PC-9 (cell line): ENCODE data around the gene ZC3H8. TPM values are rescaled to one million over a fixed set of nuclear protein-coding genes. Genes with fewer than 3 reads are reported as not detected.

Experiments
- BruUV-seq: library from RNA; stranded (reverse); fragments of 400-500 nt; replicated peaks from 2 replicates; lab custom pipeline; 2021; lab: Mats Ljungman, UMichigan
- CTCF ChIA-PET: fragments of 300-600 bp; sonication (Branson Sonifier 250); formaldehyde crosslinking; loops from one replicate; lab custom pipeline; 2022; ENCODE audit warnings: antibody characterized with exemption; lab: Charles Lee
- POLR2A ChIA-PET: fragments of 300-600 bp; sonication (Branson Sonifier 250); formaldehyde crosslinking; loops from one replicate; lab custom pipeline; 2022; ENCODE audit warnings: antibody characterized with exemption; ENCODE audit not compliant: unreplicated experiment; lab: Charles Lee
- DNase-seq, 2 experiments: peaks; one replicate each; pipeline versions ENCODE4 v3.0.0 to v3.0.0-alpha.2; 2015 to 2022; ENCODE audit warnings: mixed read lengths in 1 of 2
- H2AFZ ChIP-seq: fragments of 200-600 bp; sonication (generic); 2 replicates; pipeline ENCODE4 v1.8.1; 2017; ENCODE audit warnings: antibody characterized with exemption
- H3F3A ChIP-seq: fragments of 200-600 bp; sonication (generic); 2 replicates; pipeline ENCODE4 v1.8.1; 2017; ENCODE audit warnings: antibody characterized with exemption, mild to moderate bottlenecking, low read depth; ENCODE audit not compliant: insufficient read depth
- H3K27ac ChIP-seq: fragments of 200-600 bp; sonication (generic); 2 replicates; pipeline ENCODE4 v1.6.1; 2016; ENCODE audit warnings: mixed run types
- H3K27me3 ChIP-seq: fragments of 200-600 bp; sonication (generic); 2 replicates; pipeline ENCODE4 v1.6.1; 2016; ENCODE audit warnings: low read depth, mixed run types; ENCODE audit not compliant: insufficient read depth
- H3K36me3 ChIP-seq: fragments of 200-600 bp; sonication (generic); 2 replicates; pipeline ENCODE4 v1.6.1; 2016; ENCODE audit warnings: low read depth, mixed run types
- H3K4me1 ChIP-seq: fragments of 200-600 bp; sonication (generic); replicated peaks from 2 replicates; pipeline ENCODE4 v1.6.1; 2016; ENCODE audit warnings: mixed run types; ENCODE audit not compliant: insufficient read depth
- H3K4me2 ChIP-seq: fragments of 200-600 bp; sonication (generic); 2 replicates; pipeline ENCODE4 v1.6.1; 2017; ENCODE audit warnings: mixed run types
- H3K4me3 ChIP-seq: fragments of 200-600 bp; sonication (generic); 2 replicates; pipeline ENCODE4 v1.6.1; 2016; ENCODE audit warnings: mixed run types
- H3K79me2 ChIP-seq: fragments of 200-600 bp; sonication (generic); 2 replicates; pipeline ENCODE4 v1.6.1; 2017; ENCODE audit warnings: low read depth, mixed run types
- H3K9me2 ChIP-seq: fragments of 200-600 bp; sonication (generic); 2 replicates; pipeline ENCODE4 v1.8.1; 2017; ENCODE audit warnings: mild to moderate bottlenecking; ENCODE audit not compliant: insufficient read depth
- H3K9me3 ChIP-seq: fragments of 200-600 bp; sonication (generic); 2 replicates; pipeline ENCODE4 v1.8.1; 2016; ENCODE audit warnings: low read depth; ENCODE audit not compliant: insufficient read depth
- H4K20me1 ChIP-seq: fragments of 200-600 bp; sonication (generic); 2 replicates; pipeline ENCODE4 v1.8.1; 2017; ENCODE audit not compliant: insufficient read depth
- EZH2 ChIP-seq: fragments of 200-600 bp; sonication (generic); IDR thresholded peaks from 2 replicates; pipeline ENCODE4 v1.8.0; 2017; ENCODE audit warnings: antibody characterized with exemption, low read depth
- intact Hi-C: fragments of 100-400 bp; cut with micrococcal nuclease; formaldehyde crosslinking; loops from one replicate; pipeline ENCODE4 v1.10.0; 2022; ENCODE audit not compliant: unreplicated experiment
- total RNA-seq: library from RNA; stranded (reverse); gene quantifications from 2 replicates; pipeline ENCODE4 v1.2.3, GENCODE V29; 2021
- TF ChIP-seq, protein P1 (sequence below): fragments of 200-600 bp; sonication (generic); conservative IDR thresholded peaks from 2 replicates; pipeline ENCODE4 v1.6.1; 2017; ENCODE audit warnings: mixed run types, antibody characterized with exemption, mild to moderate bottlenecking, moderate library complexity

ZC3H8 gene
- total RNA-seq, 1 experiment from 2014 or later = 8.6 TPM

DNA sequence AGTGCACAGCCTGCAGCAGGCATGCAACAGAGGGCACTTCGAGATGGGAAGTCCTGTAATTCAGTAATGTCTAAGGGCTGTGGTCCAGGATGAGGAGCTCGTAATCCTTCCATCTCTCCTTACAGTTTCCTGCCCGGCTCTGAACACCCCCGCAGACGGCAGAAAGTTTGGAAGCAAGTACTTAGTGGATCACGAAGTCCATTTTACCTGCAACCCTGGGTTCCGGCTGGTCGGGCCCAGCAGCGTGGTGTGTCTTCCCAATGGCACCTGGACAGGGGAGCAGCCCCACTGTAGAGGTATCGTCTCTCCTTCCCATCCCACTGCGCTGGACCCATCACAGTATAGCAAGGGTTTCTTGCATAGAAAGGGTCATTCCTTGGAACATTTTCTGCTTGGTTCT lies 90.0 kb downstream of the ZC3H8 start:
- H3K4me3 ChIP-seq = no peak overlapping the region
- TF ChIP-seq, protein P1, sequence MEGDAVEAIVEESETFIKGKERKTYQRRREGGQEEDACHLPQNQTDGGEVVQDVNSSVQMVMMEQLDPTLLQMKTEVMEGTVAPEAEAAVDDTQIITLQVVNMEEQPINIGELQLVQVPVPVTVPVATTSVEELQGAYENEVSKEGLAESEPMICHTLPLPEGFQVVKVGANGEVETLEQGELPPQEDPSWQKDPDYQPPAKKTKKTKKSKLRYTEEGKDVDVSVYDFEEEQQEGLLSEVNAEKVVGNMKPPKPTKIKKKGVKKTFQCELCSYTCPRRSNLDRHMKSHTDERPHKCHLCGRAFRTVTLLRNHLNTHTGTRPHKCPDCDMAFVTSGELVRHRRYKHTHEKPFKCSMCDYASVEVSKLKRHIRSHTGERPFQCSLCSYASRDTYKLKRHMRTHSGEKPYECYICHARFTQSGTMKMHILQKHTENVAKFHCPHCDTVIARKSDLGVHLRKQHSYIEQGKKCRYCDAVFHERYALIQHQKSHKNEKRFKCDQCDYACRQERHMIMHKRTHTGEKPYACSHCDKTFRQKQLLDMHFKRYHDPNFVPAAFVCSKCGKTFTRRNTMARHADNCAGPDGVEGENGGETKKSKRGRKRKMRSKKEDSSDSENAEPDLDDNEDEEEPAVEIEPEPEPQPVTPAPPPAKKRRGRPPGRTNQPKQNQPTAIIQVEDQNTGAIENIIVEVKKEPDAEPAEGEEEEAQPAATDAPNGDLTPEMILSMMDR = no peak
- no peak for TF ChIP-seq EZH2
- H3K9me3 ChIP-seq = no peaks in the 10 kb centered on the region
- BruUV-seq = no TSS peak
- no peaks in the 10 kb centered on the region for H4K20me1 ChIP-seq
- no peaks in the 10 kb centered on the region for H3K36me3 ChIP-seq
- H3K4me1 ChIP-seq = no peaks in the 10 kb centered on the region
- intact Hi-C loops = no loop called here
- H2AFZ ChIP-seq = no peak overlapping the region
- H3K79me2 ChIP-seq = no peaks in the 10 kb centered on the region
- DNase-seq = no peak
- POLR2A ChIA-PET = no interaction called here
- no peaks in the 10 kb centered on the region for H3K9me2 ChIP-seq
- no peak overlapping the region for H3K4me2 ChIP-seq
- no peaks in the 10 kb centered on the region for H3F3A ChIP-seq
- H3K27ac ChIP-seq = no peak overlapping the region
- H3K27me3 ChIP-seq = no peaks in the 10 kb centered on the region
- CTCF ChIA-PET = no interaction called here

DNA sequence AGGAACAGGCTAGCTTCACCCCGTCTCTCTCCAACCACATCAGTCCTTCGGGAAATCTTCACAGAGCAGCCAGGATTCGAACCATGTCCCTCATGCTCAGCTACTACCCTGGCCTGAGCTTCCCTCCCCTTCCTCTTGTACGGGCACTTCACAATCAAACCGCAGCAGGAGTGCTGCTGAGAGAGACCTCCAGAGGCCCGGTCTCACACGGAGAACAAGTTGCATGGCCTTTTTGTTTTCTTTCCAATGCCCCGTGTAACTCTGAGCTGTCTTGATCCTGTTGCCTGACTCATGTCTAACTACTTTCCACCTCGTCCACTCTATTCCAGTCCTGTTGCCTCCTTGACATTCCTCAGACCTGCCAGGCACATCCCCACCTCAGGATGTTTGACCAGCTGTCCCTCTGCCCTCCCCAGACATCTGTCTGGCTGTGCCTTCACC lies 91.3 kb downstream of the ZC3H8 start:
- Histone ChIP-seq H3F3A (no peaks in the 10 kb centered on the region), H3K9me3 (no peaks in the 10 kb centered on the region), H3K27me3 (no peaks in the 10 kb centered on the region), H3K36me3 (no peaks in the 10 kb centered on the region), H4K20me1 (no peaks in the 10 kb centered on the region), H3K4me3 (no peak overlapping the region), H3K9me2 (no peaks in the 10 kb centered on the region), H3K4me1 (no peaks in the 10 kb centered on the region), H3K27ac (no peak overlapping the region), H2AFZ (no peak overlapping the region), H3K79me2 (no peaks in the 10 kb centered on the region), H3K4me2 (no peak overlapping the region)
- ChIA-PET CTCF (no interaction called here), POLR2A (interaction anchor here (0.6 kb wide), 1 partner anchor 25 kb away, joined by 3 read pairs; no protein-coding TSS in a partner anchor)
- intact Hi-C loops = no loop called here
- DNase-seq = no peak
- BruUV-seq = no TSS peak
- no peak for TF ChIP-seq EZH2
- TF ChIP-seq, protein P1 = no peak

DNA sequence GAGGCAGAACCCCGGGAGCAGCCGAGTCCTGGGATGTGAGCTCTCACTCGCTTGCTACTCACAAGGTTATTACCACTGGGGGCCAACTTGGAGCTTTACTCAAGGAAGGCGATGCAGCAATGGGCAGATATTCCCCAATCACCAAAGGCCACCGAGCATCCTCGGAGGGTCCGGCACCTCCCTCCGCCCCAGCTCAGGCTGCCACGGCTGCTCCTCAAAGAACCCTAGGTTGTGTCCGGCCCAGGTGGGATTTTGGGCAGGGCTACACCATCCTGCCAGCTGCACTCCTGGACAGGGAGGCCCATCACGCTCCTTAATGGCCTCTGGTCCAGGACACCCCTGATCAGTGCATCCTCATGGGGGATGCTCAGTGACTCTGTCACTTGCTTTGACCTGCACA lies 91.9 kb downstream of the ZC3H8 start:
- no peaks in the 10 kb centered on the region for H3K27me3 ChIP-seq
- ChIA-PET POLR2A (no interaction called here), CTCF (no interaction called here)
- H2AFZ ChIP-seq = no peak overlapping the region
- H3K9me2 ChIP-seq = no peaks in the 10 kb centered on the region
- intact Hi-C loops = no loop called here
- BruUV-seq = no TSS peak
- H4K20me1 ChIP-seq = no peaks in the 10 kb centered on the region
- TF ChIP-seq, protein P1 = no peak
- TF ChIP-seq EZH2 = no peak
- no peak for DNase-seq
- H3F3A ChIP-seq = no peaks in the 10 kb centered on the region
- no peaks in the 10 kb centered on the region for H3K4me1 ChIP-seq
- no peak overlapping the region for H3K27ac ChIP-seq
- no peak overlapping the region for H3K4me2 ChIP-seq
- H3K4me3 ChIP-seq = no peak overlapping the region
- H3K36me3 ChIP-seq = no peaks in the 10 kb centered on the region
- no peaks in the 10 kb centered on the region for H3K79me2 ChIP-seq
- no peaks in the 10 kb centered on the region for H3K9me3 ChIP-seq
